ENCODE results near the gene PSME3. TPM values are rescaled to one million over a fixed set of nuclear protein-coding genes. Genes with fewer than 3 reads are reported as not detected.
A peak's percentile ranks its signal among the peaks of the same experiment; 100 is the strongest.

Gene PSME3
- polyA plus RNA-seq, 1 of the 3 experiments (the other 2 are of a cell fraction), result 139 TPM

GRCh38 chr17:42798383-42799380 lies 34.5 kb upstream of the PSME3 start, which contains the start of the genes CNTD1 and COA3 (continued):
- TF ChIP-seq SMC3 (IDR thresholded peaks at IDR 0.05; ENCODE audit: low read depth, low read length), result no peak
- TF ChIP-seq RCOR1 (IDR thresholded peaks at IDR 0.05; ENCODE audit: low read length), result 0 out of 2 replicates have a peak, but pooled peaks have one; percentile 15
- TF ChIP-seq SIN3A (IDR thresholded peaks at IDR 0.05; ENCODE audit: borderline replicate concordance, low read depth, low read length), result peak; percentile 78
- TF ChIP-seq, protein P1, sequence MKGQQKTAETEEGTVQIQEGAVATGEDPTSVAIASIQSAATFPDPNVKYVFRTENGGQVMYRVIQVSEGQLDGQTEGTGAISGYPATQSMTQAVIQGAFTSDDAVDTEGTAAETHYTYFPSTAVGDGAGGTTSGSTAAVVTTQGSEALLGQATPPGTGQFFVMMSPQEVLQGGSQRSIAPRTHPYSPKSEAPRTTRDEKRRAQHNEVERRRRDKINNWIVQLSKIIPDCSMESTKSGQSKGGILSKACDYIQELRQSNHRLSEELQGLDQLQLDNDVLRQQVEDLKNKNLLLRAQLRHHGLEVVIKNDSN (IDR thresholded peaks at IDR 0.05; ENCODE audit: borderline replicate concordance, low read depth), result no peak
- TF ChIP-seq CTCF (IDR thresholded peaks at IDR 0.05), result no peak
- no peak for TF ChIP-seq RFX5 (IDR thresholded peaks at IDR 0.05; ENCODE audit: low read length)
- TF ChIP-seq ELF1 (IDR thresholded peaks at IDR 0.05), result peak; percentile 53
- TF ChIP-seq NFIC (IDR thresholded peaks at IDR 0.05; ENCODE audit: borderline replicate concordance), result no peak
- peak; percentile 74 for TF ChIP-seq POLR2AphosphoS5 (IDR thresholded peaks at IDR 0.05; ENCODE audit: low read depth, low read length)
- TF ChIP-seq GATA2 (CRISPR knock-in tag; IDR thresholded peaks at IDR 0.05), result no peak
- no peak for TF ChIP-seq NRF1 (IDR thresholded peaks at IDR 0.05; ENCODE audit: low read depth, low read length)

DNA sequence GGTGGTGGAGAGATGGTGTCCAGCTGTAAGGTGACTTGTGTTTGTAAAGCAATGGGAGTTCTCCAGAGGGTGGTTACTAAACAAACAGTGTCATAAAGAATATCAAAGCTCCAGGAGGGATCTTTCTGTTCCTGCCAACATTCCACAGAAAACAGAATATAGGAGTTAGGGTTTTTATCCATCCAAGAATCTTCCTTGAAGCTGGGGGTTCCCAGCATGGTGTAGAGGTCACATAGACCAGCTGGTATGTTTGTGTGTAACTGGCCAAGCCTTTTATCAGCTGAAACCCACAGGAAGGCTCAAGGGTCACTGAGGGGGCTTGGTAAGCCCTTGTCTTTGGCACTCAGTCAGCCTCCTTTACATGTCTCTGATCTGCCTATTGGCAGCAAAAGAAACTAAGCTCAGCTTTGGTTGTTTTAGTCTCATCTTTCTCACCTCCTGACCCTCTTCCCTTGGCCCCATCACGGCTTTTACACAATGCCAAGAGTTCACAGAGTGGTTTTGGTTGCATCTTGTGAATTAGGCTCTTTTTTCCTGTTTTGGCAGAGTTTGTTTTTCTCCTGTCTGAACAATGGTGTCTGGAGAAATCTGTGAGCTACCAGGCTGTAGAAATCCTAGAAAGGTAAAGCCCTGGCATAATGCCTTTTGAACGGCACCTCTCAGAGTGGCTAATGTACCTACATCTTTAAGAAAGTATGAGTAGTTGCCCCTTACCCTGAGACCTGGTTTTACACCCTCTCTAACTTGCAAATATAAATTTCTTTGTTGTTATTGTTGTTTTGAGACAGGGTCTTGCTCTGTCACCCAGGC lies 29.9 kb upstream of the PSME3 start:
- Histone ChIP-seq H3K9me2 (no peaks in the 10 kb centered on the region), H3K79me2 (ENCODE audit: insufficient read depth) (peaks cover under 1% of the 10 kb centered on the region; the same call in 1 of the 2 replicates), H3F3A (replicated peaks; ENCODE audit: insufficient read depth) (no peaks in the 10 kb centered on the region), H4K20me1 (ENCODE audit: insufficient read depth) (no peaks in the 10 kb centered on the region), H3K4me1 (ENCODE audit: control insufficient read depth in 1 of 2, insufficient read depth in 2 of 2, low read depth in 1 of 2, low read length in 1 of 2) (peaks cover 0 to 3% of the 10 kb centered on the region in 2 experiments; a peak in 1 of 4 replicates), H3K9me3 (no peaks in the 10 kb centered on the region), H3K4me2 (no peak overlapping the region), H3K27me3 (ENCODE audit: insufficient read depth) (no peaks in the 10 kb centered on the region), H3K36me3 (replicated peaks in 1 of 2; ENCODE audit: control insufficient read depth in 1 of 2, insufficient read depth in 2 of 2, low read length in 1 of 2) (no peaks in the 10 kb centered on the region), H2AFZ (ENCODE audit: low read depth) (no peak overlapping the region), H3K9ac (no peak overlapping the region), H3K4me3 (ENCODE audit: low read depth in 2 of 2, low read length in 1 of 2) (no peak overlapping the region), H3K27ac (ENCODE audit: low read depth in 2 of 2, low read length in 1 of 2) (no peak overlapping the region)
- DNase-seq, result no peak
- 48% methylated on average over 2 of the region's 2 CpGs for WGBS (ENCODE audit: low lambda C conversion rate)
- ChIA-PET CTCF (interaction anchor here (0.6 to 1.3 kb wide), 3 partner anchors 17 to 41 kb away, joined by 3 to 8 read pairs (median 4); no protein-coding TSS in a partner anchor), POLR2A (no interaction called here)
- TF ChIP-seq TEAD4 (IDR thresholded peaks at IDR 0.05; ENCODE audit: borderline replicate concordance, insufficient read depth) (no peak), TAF1 (IDR thresholded peaks at IDR 0.05; ENCODE audit: borderline replicate concordance, low read depth, low read length) (no peak), TCF12 (IDR thresholded peaks at IDR 0.05) (no peak)
- TF ChIP-seq, protein P1 (IDR thresholded peaks at IDR 0.05; ENCODE audit: borderline replicate concordance, low read depth), result no peak
